Measurements from ENCODE around the gene TRAPPC4. TPM values are rescaled to one million over a fixed set of nuclear protein-coding genes. Genes with fewer than 3 reads are reported as not detected.
"Not testable (repeated sequence)": the region's sequence is repeated elsewhere in the genome, so short reads cannot be mapped to it uniquely, and the experiment has no call there.

The TRAPPC4 gene
- total RNA-seq, 4 donors from 2014 or later: 43.0 to 82.8 (median 66.9) TPM

- in situ Hi-C loops (cut with MboI; ENCODE audit: low sequenced_read_pairs in 4 of 4): no loop called here
- H3K27ac ChIP-seq: peak overlapping the region; percentile 92 to 98 (median 94)
- no peaks in the 10 kb centered on the region for H3K27me3 ChIP-seq
- peaks cover 0 to 12% of the 10 kb centered on the region in 2 donors for H3K36me3 ChIP-seq
- ATAC-seq (peak in 1 of 2 donors; percentile 23), DNase-seq (peak; percentile 25 to 45)
- peak overlapping the region; percentile 83 to 94 (median 91) for H3K4me3 ChIP-seq
- TF ChIP-seq CTCF (IDR thresholded peaks at IDR 0.05 in 4 of 5, conservative IDR thresholded peaks at IDR 0.05 in 1 of 5) (no peak), POLR2A (IDR thresholded peaks at IDR 0.05) (peak in 1 of 2 donors; percentile 9)
- no peaks in the 10 kb centered on the region for H3K9me3 ChIP-seq
- peaks cover 58 to 59% of the 10 kb centered on the region in 2 donors for H3K4me1 ChIP-seq
- intact Hi-C loops (cut with DNase I; ENCODE audit: low total_unique reads): loop anchor here (1.0 to 5.0 kb wide), 2 partner anchors 31 to 122 kb away; partner anchors contain the start of gene CENATAC
Measured at GRCh38 chr11:119029340-119030028, 10.9 kb downstream of the TRAPPC4 start.

- in situ Hi-C loops (cut with MboI; ENCODE audit: low sequenced_read_pairs in 4 of 4) (no loop called here), intact Hi-C loops (cut with DNase I; ENCODE audit: low total_unique reads) (loop anchor here (1.0 to 5.0 kb wide), 2 partner anchors 32 to 123 kb away; partner anchors contain the start of gene CENATAC)
- H3K36me3 ChIP-seq: peaks cover 0 to 7% of the 10 kb centered on the region in 2 donors
- peak overlapping the region; percentile 92 to 98 (median 94) for H3K27ac ChIP-seq
- DNase-seq (no peak), ATAC-seq (no peak)
- H3K27me3 ChIP-seq: no peaks in the 10 kb centered on the region
- H3K4me3 ChIP-seq: peak overlapping the region; percentile 83 to 94 (median 91)
- H3K4me1 ChIP-seq: peaks cover 53 to 55% of the 10 kb centered on the region in 2 donors
- H3K9me3 ChIP-seq: no peaks in the 10 kb centered on the region
- no peak for TF ChIP-seq POLR2A (IDR thresholded peaks at IDR 0.05)
- TF ChIP-seq CTCF (IDR thresholded peaks at IDR 0.05 in 4 of 5, conservative IDR thresholded peaks at IDR 0.05 in 1 of 5): no peak
Measured at GRCh38 chr11:119030029-119030328, 11.4 kb downstream of the TRAPPC4 start.

- Histone ChIP-seq H3K27me3 (no peaks in the 10 kb centered on the region), H3K36me3 (peaks cover 0 to 2% of the 10 kb centered on the region in 2 donors), H3K27ac (peak within 1 kb of the TSS; percentile 92 to 98 (median 94)), H3K4me3 (peak within 1 kb of the TSS; percentile 83 to 94 (median 91)), H3K4me1 (peaks cover 48 to 50% of the 10 kb centered on the region in 2 donors), H3K9me3 (no peaks in the 10 kb centered on the region)
- TF ChIP-seq POLR2A (IDR thresholded peaks at IDR 0.05): peak; percentile 82 to 85
- peak in 4 of 5 experiments; percentile 87 to 92 (median 90) for TF ChIP-seq CTCF (IDR thresholded peaks at IDR 0.05 in 4 of 5, conservative IDR thresholded peaks at IDR 0.05 in 1 of 5)
- intact Hi-C loops (cut with DNase I; ENCODE audit: low total_unique reads) (loop anchor here (1.0 to 5.0 kb wide), 3 partner anchors 27 to 123 kb away; partner anchors contain the start of genes CENATAC and HYOU1), in situ Hi-C loops (cut with MboI; ENCODE audit: low sequenced_read_pairs in 4 of 4) (no loop called here)
- DNase-seq (peak; percentile 98 to 99), ATAC-seq (peak; percentile 77)
Measured at GRCh38 chr11:119030329-119031047, 11.9 kb downstream of the TRAPPC4 start, which contains the start of gene SLC37A4. TSS of gene SLC37A4 (minus strand) at chr11:119030877.

GRCh38 chr11:119031912-119032280 lies 13.3 kb downstream of the TRAPPC4 start:
- Histone ChIP-seq H3K27ac (no peak overlapping the region), H3K9me3 (no peaks in the 10 kb centered on the region), H3K36me3 (no peaks in the 10 kb centered on the region), H3K4me1 (peaks cover 34 to 36% of the 10 kb centered on the region in 2 donors), H3K4me3 (no peak overlapping the region), H3K27me3 (no peaks in the 10 kb centered on the region)
- ATAC-seq (no peak), DNase-seq (no peak)
- TF ChIP-seq POLR2A (IDR thresholded peaks at IDR 0.05): no peak
- no peak for TF ChIP-seq CTCF (IDR thresholded peaks at IDR 0.05 in 4 of 5, conservative IDR thresholded peaks at IDR 0.05 in 1 of 5)
- in situ Hi-C loops (cut with MboI; ENCODE audit: low sequenced_read_pairs in 4 of 4) (no loop called here), intact Hi-C loops (cut with DNase I; ENCODE audit: low total_unique reads) (loop anchor here (1.0 to 5.0 kb wide), 2 partner anchors 25 to 125 kb away; partner anchors contain the start of gene HYOU1)

GRCh38 chr11:119033421-119033820 lies 14.9 kb downstream of the TRAPPC4 start:
- in situ Hi-C loops (cut with MboI; ENCODE audit: low sequenced_read_pairs in 4 of 4); H3K36me3 ChIP-seq; H3K27ac ChIP-seq; H3K9me3 ChIP-seq; DNase-seq; H3K27me3 ChIP-seq; ATAC-seq; H3K4me3 ChIP-seq: not testable (repeated sequence)
- intact Hi-C loops (cut with DNase I; ENCODE audit: low total_unique reads): loop anchor here (5.0 kb wide), 1 partner anchor 126 kb away; no protein-coding TSS in a partner anchor
- H3K4me1 ChIP-seq: peaks cover 19 to 21% of the 10 kb centered on the region in 2 donors
